Activated CD8-positive, alpha-beta memory T cell treated with anti-CD3 and anti-CD28 coated beads, Interleukin-2, amount 50 U/mL, for 1 hour (primary cell): ENCODE measurements around the gene VIPR2.
"Not testable (repeated sequence)": the region's sequence is repeated elsewhere in the genome, so short reads cannot be mapped to it uniquely, and the experiment has no call there.

Experiments used
- DNase-seq: peaks from one replicate; pipeline ENCODE4 v3.0.0-alpha.2; 2020; ENCODE audit errors: extremely low read depth

Gene VIPR2

GRCh38 chr7:159140170-159140910, 4.3 kb downstream of the VIPR2 start:
- no peak for DNase-seq

- no peak for DNase-seq
Observed at GRCh38 chr7:159139639-159140038, 5.0 kb downstream of the VIPR2 start.

GRCh38 chr7:159139202-159139601, 5.5 kb downstream of the VIPR2 start:
- DNase-seq = no peak

GRCh38 chr7:159138508-159138907, 6.2 kb downstream of the VIPR2 start:
- DNase-seq = no peak

- no peak for DNase-seq
Observed at GRCh38 chr7:159137906-159138305, 6.8 kb downstream of the VIPR2 start.

- no peak for DNase-seq
Observed at GRCh38 chr7:159136846-159137245, 7.8 kb downstream of the VIPR2 start.

GRCh38 chr7:159136442-159136841, 8.2 kb downstream of the VIPR2 start:
- no peak for DNase-seq

GRCh38 chr7:159136013-159136412, 8.7 kb downstream of the VIPR2 start:
- no peak for DNase-seq

GRCh38 chr7:159132670-159133443, 11.8 kb downstream of the VIPR2 start:
- DNase-seq = not testable (repeated sequence)

GRCh38 chr7:159130820-159131219, 13.8 kb downstream of the VIPR2 start:
- DNase-seq = no peak

- DNase-seq = no peak
Observed at GRCh38 chr7:159130199-159130775, 14.4 kb downstream of the VIPR2 start.

- no peak for DNase-seq
Observed at GRCh38 chr7:159128767-159129166, 15.9 kb downstream of the VIPR2 start.

- no peak for DNase-seq
Observed at GRCh38 chr7:159127691-159128642, 16.7 kb downstream of the VIPR2 start.

- DNase-seq = no peak
Observed at GRCh38 chr7:159126311-159127260, 18.1 kb downstream of the VIPR2 start.

GRCh38 chr7:159125955-159126270, 18.8 kb downstream of the VIPR2 start:
- DNase-seq = no peak

- DNase-seq = no peak
Observed at GRCh38 chr7:159125104-159125954, 19.3 kb downstream of the VIPR2 start.

- not testable (repeated sequence) for DNase-seq
Observed at GRCh38 chr7:159123793-159124192, 20.9 kb downstream of the VIPR2 start.

GRCh38 chr7:159123294-159123693, 21.4 kb downstream of the VIPR2 start:
- not testable (repeated sequence) for DNase-seq

GRCh38 chr7:159122276-159122675, 22.4 kb downstream of the VIPR2 start:
- no peak for DNase-seq

- no peak for DNase-seq
Observed at GRCh38 chr7:159121476-159121875, 23.2 kb downstream of the VIPR2 start.
